HepG2 (cell line): ENCODE results near the gene CD248. TPM values are rescaled to one million over a fixed set of nuclear protein-coding genes. Genes with fewer than 3 reads are reported as not detected.

Experiments
- ATAC-seq: fragments of 200-7000 bp; cut with Tn5 transposase; 3 replicates; pipeline ENCODE4 v1.9.1; 2020; ENCODE audit warnings: mild to moderate bottlenecking, moderate library complexity
- BruUV-seq: library from RNA; stranded (reverse); fragments of 400-500 nt; replicated peaks from 2 replicates; lab custom pipeline; 2021; lab: Mats Ljungman, UMichigan
- CTCF ChIA-PET: fragments of 300-600 bp; formaldehyde crosslinking; extraction: SDS; loops from one replicate; lab custom pipeline; 2021; ENCODE audit warnings: low total read pairs, inconsistent platforms, low intra/inter-chr PET ratio; lab: Yijun Ruan, JAX
- POLR2A ChIA-PET: fragments of 350-600 bp; sonication (Branson Sonifier 250); formaldehyde crosslinking; loops from one replicate; lab custom pipeline; 2020; ENCODE audit warnings: antibody characterized with exemption, inconsistent platforms; lab: Yijun Ruan, JAX
- DNase-seq: peaks from one replicate; pipeline ENCODE4 v3.0.0-alpha.2; 2015; ENCODE audit warnings: low spot score
- FAIRE-seq: peaks from 3 replicates; lab custom pipeline; 2011; peaks lifted over from hg19 to GRCh38; lab: Jason Lieb, UNC
- H2AFZ ChIP-seq: one replicate; pipeline ENCODE4 v1.6.1; 2011; ENCODE audit warnings: low read length, inconsistent platforms
- H3K27ac ChIP-seq: fragments of 300-600 bp; 3 replicates; pipeline ENCODE4 v1.8.0; 2011; ENCODE audit warnings: mixed run types, mild to moderate bottlenecking, mixed read lengths, low read length, inconsistent platforms; ENCODE audit not compliant: insufficient read depth; ENCODE audit errors: extremely low read length
- H3K27me3 ChIP-seq, 2 experiments: fragments of 200-600 bp in 1 of 2; 2 replicates in 1 of 2; 3 replicates in 1 of 2; pipeline versions ENCODE4 v1.6.0 to v1.8.0; 2011; ENCODE audit warnings: low read length in 2 of 2, mild to moderate bottlenecking in 2 of 2, moderate library complexity in 2 of 2, inconsistent platforms in 1 of 2; ENCODE audit not compliant: insufficient read depth in 2 of 2, control insufficient read depth in 1 of 2
- H3K36me3 ChIP-seq, 2 experiments: fragments of 200-600 bp in 1 of 2; replicated peaks in 1 of 2; 2 replicates in 1 of 2; 3 replicates in 1 of 2; pipeline versions ENCODE4 v1.5.1 to v1.8.0; 2011; ENCODE audit warnings: low read length in 2 of 2, inconsistent platforms in 1 of 2; ENCODE audit not compliant: insufficient read depth in 2 of 2, control insufficient read depth in 1 of 2
- H3K4me1 ChIP-seq: 2 replicates; pipeline ENCODE4 v1.5.1; 2012; ENCODE audit warnings: low read length, inconsistent platforms; ENCODE audit not compliant: insufficient read depth
- H3K4me2 ChIP-seq: 2 replicates; pipeline ENCODE4 v1.6.0; 2011; ENCODE audit warnings: low read depth, low read length, inconsistent platforms
- H3K4me3 ChIP-seq, 3 experiments: fragments of 200-600 bp in 1 of 3; sonication (generic), shearing (Covaris generic) in 1 of 3; replicated peaks in 1 of 3; 2 replicates each; pipeline ENCODE4 v1.5.1; 2011 to 2016; ENCODE audit warnings: low read length in 3 of 3, inconsistent platforms in 2 of 3, low read depth in 2 of 3, mild to moderate bottlenecking in 2 of 3, control low read depth in 1 of 3, mixed read lengths in 1 of 3; ENCODE audit not compliant: insufficient read depth in 1 of 3
- H3K79me2 ChIP-seq: one replicate; pipeline ENCODE4 v1.6.1; 2011; ENCODE audit warnings: low read length, inconsistent platforms; ENCODE audit not compliant: insufficient read depth
- H3K9ac ChIP-seq: 2 replicates; pipeline ENCODE4 v1.6.0; 2011; ENCODE audit warnings: mild to moderate bottlenecking, low read depth, low read length, inconsistent platforms; ENCODE audit not compliant: insufficient read depth
- H3K9me3 ChIP-seq: 2 replicates; pipeline ENCODE4 v1.5.1; 2012; ENCODE audit warnings: mild to moderate bottlenecking, low read length
- H4K20me1 ChIP-seq: 2 replicates; pipeline ENCODE4 v1.6.0; 2011; ENCODE audit warnings: inconsistent platforms, mild to moderate bottlenecking, low read length, moderate library complexity; ENCODE audit not compliant: insufficient read depth
- ATF1 ChIP-seq: IDR thresholded peaks from 2 replicates; pipeline ENCODE4 v1.6.1; 2016; ENCODE audit warnings: mild to moderate bottlenecking, control low read depth
- E2F5 ChIP-seq: sonication (generic); formaldehyde crosslinking; conservative IDR thresholded peaks from 2 replicates; pipeline ENCODE4 v1.4.0; 2020; ENCODE audit warnings: missing genetic modification reagents
- FOSL2 ChIP-seq: sonication (generic); formaldehyde crosslinking; IDR thresholded peaks from 2 replicates; pipeline ENCODE4 v1.4.0; 2020; ENCODE audit warnings: missing genetic modification reagents
- GTF2F1 ChIP-seq: fragments of 150-350 bp; IDR thresholded peaks from 2 replicates; pipeline ENCODE4 v1.6.1; 2014; ENCODE audit warnings: low read length
- MBD4 ChIP-seq: IDR thresholded peaks from 2 replicates; pipeline ENCODE4 v1.6.1; 2012; ENCODE audit warnings: low read length, inconsistent platforms, borderline replicate concordance
- NR2C2 ChIP-seq: sonication (generic); formaldehyde crosslinking; IDR thresholded peaks from 2 replicates; pipeline ENCODE4 v1.4.0; 2020; ENCODE audit warnings: missing genetic modification reagents, mild to moderate bottlenecking, moderate library complexity, borderline replicate concordance
- RBM22 ChIP-seq: fragments of 200-400 bp; formaldehyde crosslinking; optimal IDR thresholded peaks from 2 replicates; pipeline ENCODE3; 2017; ENCODE audit warnings: mild to moderate bottlenecking, low read length, moderate library complexity
- ZNF468 ChIP-seq: sonication (generic); formaldehyde crosslinking; IDR thresholded peaks from 2 replicates; pipeline ENCODE4 v1.8.0; 2022; ENCODE audit warnings: mild to moderate bottlenecking, moderate library complexity, missing genetic modification reagents
- ZNF629 ChIP-seq: sonication (generic); formaldehyde crosslinking; conservative IDR thresholded peaks from 2 replicates; pipeline ENCODE4 v1.5.0; 2020; ENCODE audit warnings: missing genetic modification reagents
- ZNF747 ChIP-seq: sonication (generic); formaldehyde crosslinking; IDR thresholded peaks from 2 replicates; pipeline ENCODE4 v1.8.1; 2023; ENCODE audit warnings: missing genetic modification reagents, mild to moderate bottlenecking, borderline replicate concordance
- ZNF768 ChIP-seq: sonication (generic); formaldehyde crosslinking; IDR thresholded peaks from 2 replicates; pipeline ENCODE4 v1.4.0; 2020; ENCODE audit warnings: missing genetic modification reagents
- WGBS: methylation state at CpG from one replicate; pipeline ENCODE4 v1.1.6; 2017; ENCODE audit warnings: low lambda C conversion rate; 5-methylcytosine and 5-hydroxymethylcytosine counted together
- in situ Hi-C: cut with HindIII; loops from 2 replicates; pipeline ENCODE4 v1.10.0; 2017; ENCODE audit warnings: low pct_unique_long_range_greater_than_20kb; ENCODE audit not compliant: extremely low pct_ligation_motif_present
- intact Hi-C: fragments of 100-400 bp; cut with micrococcal nuclease; formaldehyde crosslinking; loops from one replicate; pipeline ENCODE4 v1.10.0; 2022; ENCODE audit not compliant: unreplicated experiment
- polyA plus RNA-seq, 8 experiments: library from polyadenylated mRNA; depleted of rRNA in 3 of 8; stranded (reverse) in 7 of 8; unstranded in 1 of 8; fragments of >200 nt; fragmentation: Illumina TruSeq in 4 of 8; extraction: Trizol in 4 of 8; gene quantifications; 2 replicates each; pipeline versions ENCODE4 v1.2.1 to v1.2.3, GENCODE V29; 2011 to 2016; ENCODE audit warnings: low read depth in 4 of 8, missing spikeins in 1 of 8, mixed read lengths in 1 of 8; ENCODE audit not compliant: insufficient read depth in 1 of 8
- total RNA-seq, 5 experiments: library from RNA; depleted of rRNA; stranded (reverse); fragments of >200 nt; fragmentation: Illumina TruSeq; extraction: Trizol; gene quantifications; 2 replicates each; pipeline ENCODE4 v1.2.3, GENCODE V29; 2016; ENCODE audit warnings: low read depth in 1 of 5

Gene CD248
- total and polyA plus RNA-seq, 2 of the 13 experiments (the other 11 are each of a cell fraction or from before 2014, with no cell fraction given): 0.25 to 0.35 TPM

GRCh38 chr11:66293777-66294625 is 22.8 kb downstream of the CD248 start:
- TF ChIP-seq FOSL2 (no peak), ZNF747 (no peak), ZNF629 (CRISPR knock-in tag) (0 out of 2 replicates have a peak, but pooled peaks have one; percentile 43), ZNF768 (CRISPR knock-in tag) (peak; percentile 89), E2F5 (CRISPR knock-in tag) (no peak)
- TF ChIP-seq, all 625 proteins: peak for 2
- no peak overlapping the region for H3K9ac ChIP-seq
- H2AFZ ChIP-seq: no peak overlapping the region
- no peaks in the 10 kb centered on the region for H3K79me2 ChIP-seq
- BruUV-seq: no TSS peak
- no peak overlapping the region for H3K27ac ChIP-seq
- peaks cover 3 to 40% of the 10 kb centered on the region in 2 experiments; a peak in 4 of 5 replicates for H3K27me3 ChIP-seq
- peaks cover 36% of the 10 kb centered on the region for H3K4me1 ChIP-seq
- ChIA-PET POLR2A (no interaction called here), CTCF (no interaction called here)
- FAIRE-seq (no peak), ATAC-seq (no peak), DNase-seq (no peak)
- H3K36me3 ChIP-seq: no peaks in the 10 kb centered on the region
- no peak overlapping the region for H3K4me2 ChIP-seq
- H3K4me3 ChIP-seq: no peak overlapping the region
- no peaks in the 10 kb centered on the region for H3K9me3 ChIP-seq
- in situ Hi-C loops (loop anchor here (5.0 kb wide), 1 partner anchor 33 kb away; no protein-coding TSS in a partner anchor), intact Hi-C loops (no loop called here)
- H4K20me1 ChIP-seq: no peaks in the 10 kb centered on the region
- 52% methylated on average over 13 of the region's 30 CpGs for WGBS

- no peaks in the 10 kb centered on the region for H3K36me3 ChIP-seq
- no peak overlapping the region for H2AFZ ChIP-seq
- no peak overlapping the region for H3K4me3 ChIP-seq
- ChIA-PET POLR2A (no interaction called here), CTCF (no interaction called here)
- no peak overlapping the region for H3K27ac ChIP-seq
- FAIRE-seq (no peak), DNase-seq (no peak), ATAC-seq (no peak)
- intact Hi-C loops (no loop called here), in situ Hi-C loops (loop anchor here (5.0 kb wide), 1 partner anchor 34 kb away; no protein-coding TSS in a partner anchor)
- BruUV-seq: no TSS peak
- peaks cover 3 to 40% of the 10 kb centered on the region in 2 experiments; a peak in 4 of 5 replicates for H3K27me3 ChIP-seq
- peaks cover 36% of the 10 kb centered on the region for H3K4me1 ChIP-seq
- TF ChIP-seq MBD4: no peak
- TF ChIP-seq RBM22: no peak
- TF ChIP-seq NR2C2 (CRISPR knock-in tag): no peak
- TF ChIP-seq ATF1 (CRISPR knock-in tag): no peak
- no peak for TF ChIP-seq GTF2F1
- TF ChIP-seq ZNF468 (CRISPR knock-in tag): no peak
- H3K9me3 ChIP-seq: no peaks in the 10 kb centered on the region
- no peak overlapping the region for H3K9ac ChIP-seq
- WGBS: 17% methylated on average over 4 of the region's 4 CpGs
- H3K79me2 ChIP-seq: peaks cover 3% of the 10 kb centered on the region
- H4K20me1 ChIP-seq: no peaks in the 10 kb centered on the region
- H3K4me2 ChIP-seq: no peak overlapping the region
These were observed 23.5 kb downstream of the CD248 start for GRCh38 chr11:66293352-66293751.
